Measurements from ENCODE around the gene DNAJA3. TPM values are rescaled to one million over a fixed set of nuclear protein-coding genes. Genes with fewer than 3 reads are reported as not detected.

DNAJA3 gene
- total RNA-seq, 2 donors from 2014 or later: 47.6 to 60.0 TPM

DNA sequence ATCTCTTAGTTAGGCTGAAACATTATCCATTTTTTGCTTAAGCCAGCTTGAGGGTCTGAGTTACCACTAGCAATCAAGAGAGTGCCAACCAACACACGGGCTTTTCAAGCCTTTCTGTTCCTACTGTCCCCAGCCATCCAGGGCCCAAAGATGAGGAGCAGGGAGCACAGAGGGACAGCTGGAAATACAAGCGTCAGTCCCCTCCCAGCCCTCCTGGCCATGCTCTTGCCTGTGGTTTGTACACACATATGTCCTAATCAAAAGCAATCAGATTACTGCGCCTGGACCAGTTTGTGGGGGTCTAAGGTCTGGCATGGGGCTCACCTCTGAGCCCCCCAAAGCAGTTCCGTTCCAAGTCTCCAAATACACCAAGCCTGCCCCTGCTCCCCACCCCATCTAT is 12.8 kb upstream of the DNAJA3 start:
- no peak for DNase-seq (ENCODE audit: low spot score)
- Histone ChIP-seq H3K9me3 (no peaks in the 10 kb centered on the region), H3K27ac (no peak overlapping the region), H3K27me3 (replicated peaks; ENCODE audit: insufficient read depth) (no peaks in the 10 kb centered on the region), H3K36me3 (no peaks in the 10 kb centered on the region), H3K4me3 (no peak overlapping the region), H3K4me1 (replicated peaks) (peaks cover 11% of the 10 kb centered on the region)
- 94% methylated on average over 4 of the region's 4 CpGs for WGBS
- intact Hi-C loops (cut with DNase I): no loop called here
- TF ChIP-seq POLR2AphosphoS5 (IDR thresholded peaks at IDR 0.05) (no peak), POLR2A (IDR thresholded peaks at IDR 0.05) (no peak)
- TF ChIP-seq, protein P1, sequence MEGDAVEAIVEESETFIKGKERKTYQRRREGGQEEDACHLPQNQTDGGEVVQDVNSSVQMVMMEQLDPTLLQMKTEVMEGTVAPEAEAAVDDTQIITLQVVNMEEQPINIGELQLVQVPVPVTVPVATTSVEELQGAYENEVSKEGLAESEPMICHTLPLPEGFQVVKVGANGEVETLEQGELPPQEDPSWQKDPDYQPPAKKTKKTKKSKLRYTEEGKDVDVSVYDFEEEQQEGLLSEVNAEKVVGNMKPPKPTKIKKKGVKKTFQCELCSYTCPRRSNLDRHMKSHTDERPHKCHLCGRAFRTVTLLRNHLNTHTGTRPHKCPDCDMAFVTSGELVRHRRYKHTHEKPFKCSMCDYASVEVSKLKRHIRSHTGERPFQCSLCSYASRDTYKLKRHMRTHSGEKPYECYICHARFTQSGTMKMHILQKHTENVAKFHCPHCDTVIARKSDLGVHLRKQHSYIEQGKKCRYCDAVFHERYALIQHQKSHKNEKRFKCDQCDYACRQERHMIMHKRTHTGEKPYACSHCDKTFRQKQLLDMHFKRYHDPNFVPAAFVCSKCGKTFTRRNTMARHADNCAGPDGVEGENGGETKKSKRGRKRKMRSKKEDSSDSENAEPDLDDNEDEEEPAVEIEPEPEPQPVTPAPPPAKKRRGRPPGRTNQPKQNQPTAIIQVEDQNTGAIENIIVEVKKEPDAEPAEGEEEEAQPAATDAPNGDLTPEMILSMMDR (IDR thresholded peaks at IDR 0.05): no peak

DNA sequence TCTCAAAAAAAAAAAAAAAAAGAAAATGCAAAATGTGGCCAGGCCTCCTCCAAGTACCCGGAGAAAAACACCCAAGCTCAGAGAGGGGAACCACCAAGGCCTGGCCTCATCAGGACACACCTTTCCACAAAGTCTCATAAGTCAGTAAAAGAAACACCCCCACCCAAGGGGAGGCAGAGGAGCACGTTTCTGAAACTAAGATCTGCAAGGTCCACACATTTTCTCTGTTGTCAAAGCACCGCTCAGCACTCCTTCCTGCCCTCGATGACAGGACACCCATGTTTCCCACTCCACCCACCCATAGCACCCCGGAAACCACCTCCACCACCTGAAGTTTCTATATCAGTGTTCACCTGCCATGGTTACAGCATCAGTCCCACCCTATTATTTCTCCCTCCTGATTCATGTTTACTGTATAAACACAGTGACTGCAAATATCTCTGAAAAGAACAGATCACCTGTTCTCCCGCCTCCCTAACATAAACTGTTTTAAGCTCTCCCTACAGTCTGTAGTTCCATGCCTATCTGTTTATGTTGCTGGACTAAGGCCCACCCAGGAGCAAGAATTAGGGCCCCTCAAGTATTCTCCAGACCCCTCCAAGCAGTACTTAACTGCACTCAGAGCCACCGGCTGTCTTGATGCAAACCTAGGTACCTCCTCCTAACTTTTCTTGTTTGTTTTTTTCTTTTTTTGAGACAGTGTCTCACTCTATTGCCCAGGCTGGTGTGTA is 11.3 kb upstream of the DNAJA3 start:
- Histone ChIP-seq H3K4me3 (no peak overlapping the region), H3K4me1 (replicated peaks) (peaks cover 11% of the 10 kb centered on the region), H3K27ac (no peak overlapping the region), H3K27me3 (replicated peaks; ENCODE audit: insufficient read depth) (no peaks in the 10 kb centered on the region), H3K9me3 (no peaks in the 10 kb centered on the region), H3K36me3 (no peaks in the 10 kb centered on the region)
- no peak for TF ChIP-seq POLR2A (IDR thresholded peaks at IDR 0.05)
- TF ChIP-seq, protein P1 (IDR thresholded peaks at IDR 0.05): no peak
- TF ChIP-seq POLR2AphosphoS5 (IDR thresholded peaks at IDR 0.05): no peak
- no peak for DNase-seq (ENCODE audit: low spot score)
- WGBS: 82% methylated on average over 7 of the region's 7 CpGs
- intact Hi-C loops (cut with DNase I): no loop called here

DNA sequence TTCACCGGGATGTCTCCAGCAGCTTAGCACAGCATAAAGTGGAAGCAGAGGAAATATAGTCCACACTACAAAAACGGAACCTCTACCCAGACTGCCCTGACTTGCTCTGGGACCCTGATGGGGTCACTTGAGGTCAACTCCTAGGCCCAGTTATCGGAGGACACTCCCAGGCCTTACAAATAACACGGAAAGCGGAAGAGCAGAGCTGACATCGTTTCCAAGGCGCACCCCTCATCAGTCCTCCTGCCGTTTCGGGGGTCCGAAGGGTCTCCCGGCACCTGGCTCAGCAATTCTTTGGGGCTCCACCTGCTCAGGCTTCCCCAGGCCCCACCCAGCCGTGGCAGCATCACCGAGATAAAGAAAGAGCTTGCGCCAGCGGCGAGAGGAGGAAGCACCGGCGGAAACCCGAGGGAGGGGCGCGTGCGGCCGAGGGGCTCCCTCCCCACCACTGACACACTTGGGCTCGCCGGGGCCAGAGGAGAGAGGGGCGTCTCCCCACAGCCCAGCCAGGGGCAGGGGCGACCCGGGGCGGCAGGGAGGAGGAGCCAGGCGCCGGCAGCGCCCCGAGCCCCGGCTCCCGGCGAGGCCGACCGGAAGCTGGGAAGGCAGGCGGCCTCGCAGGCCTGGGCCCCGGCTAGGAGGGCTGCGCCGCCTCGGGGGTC is 10.0 kb upstream of the DNAJA3 start:
- TF ChIP-seq POLR2A (IDR thresholded peaks at IDR 0.05): no peak
- TF ChIP-seq POLR2AphosphoS5 (IDR thresholded peaks at IDR 0.05): no peak
- TF ChIP-seq, protein P1 (IDR thresholded peaks at IDR 0.05): peak in 1 of 4 experiments; percentile 24
- peak; percentile 19 for DNase-seq (ENCODE audit: low spot score)
- H3K9me3 ChIP-seq: no peaks in the 10 kb centered on the region
- no peaks in the 10 kb centered on the region for H3K27me3 ChIP-seq (replicated peaks; ENCODE audit: insufficient read depth)
- no peaks in the 10 kb centered on the region for H3K36me3 ChIP-seq
- H3K27ac ChIP-seq: peak overlapping the region; percentile 43 to 55
- H3K4me3 ChIP-seq: peak overlapping the region; percentile 73 to 75
- WGBS: 9% methylated on average over 28 of the region's 44 CpGs
- peaks cover 11% of the 10 kb centered on the region for H3K4me1 ChIP-seq (replicated peaks)
- intact Hi-C loops (cut with DNase I): no loop called here

DNA sequence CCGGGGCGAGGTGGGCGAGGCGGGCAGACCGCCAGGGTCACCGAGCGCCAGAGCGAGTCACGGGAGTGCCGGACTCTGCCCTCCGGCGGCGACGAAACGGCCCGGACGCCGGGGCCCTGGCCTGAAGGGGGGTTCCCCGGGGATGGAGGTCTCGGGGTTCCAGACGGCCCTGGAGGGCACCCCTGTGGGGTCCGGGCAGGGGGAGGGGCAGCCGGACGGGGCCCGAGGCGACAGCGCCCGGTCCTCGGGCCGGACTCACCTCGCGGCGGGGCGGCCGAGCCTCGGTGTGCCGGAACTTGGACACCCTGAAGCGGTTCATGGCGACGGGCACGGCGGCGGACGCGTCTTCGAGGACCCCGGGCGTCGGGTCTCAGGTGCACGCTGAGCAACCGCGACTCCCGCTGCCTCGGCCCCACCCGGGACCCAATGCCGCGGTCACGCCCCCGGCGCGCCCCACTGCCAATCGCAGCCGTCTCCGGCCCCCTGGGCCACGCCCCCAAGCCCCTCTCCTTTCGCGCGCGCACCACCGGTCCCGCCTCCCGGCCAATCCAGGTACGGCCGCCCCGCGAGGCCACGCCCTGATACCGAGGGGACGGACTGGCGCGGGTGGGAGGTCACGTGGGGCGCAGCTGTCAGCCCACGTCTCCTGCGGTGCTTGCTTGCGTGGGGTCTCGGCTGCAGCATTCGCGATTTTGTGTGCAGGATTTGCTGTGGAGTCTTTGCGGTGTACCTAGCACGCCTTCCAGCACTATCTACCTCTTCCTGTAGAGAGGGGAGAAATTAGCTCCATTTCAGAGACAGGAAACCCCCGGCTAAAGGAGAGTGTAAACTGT is 9.3 kb upstream of the DNAJA3 start, which contains the start of gene CORO7:
CORO7 (minus strand) TSS at position 397 of the 833 bp plus-strand sequence; CDS start at position 319, 78 bp downstream.
- intact Hi-C loops (cut with DNase I): no loop called here
- Histone ChIP-seq H3K9me3 (no peaks in the 10 kb centered on the region), H3K27me3 (replicated peaks; ENCODE audit: insufficient read depth) (no peaks in the 10 kb centered on the region), H3K36me3 (no peaks in the 10 kb centered on the region), H3K4me3 (peak within 1 kb of the TSS; percentile 73 to 75), H3K27ac (peak within 1 kb of the TSS; percentile 43 to 55), H3K4me1 (replicated peaks) (peaks cover 5% of the 10 kb centered on the region)
- peak; percentile 96 for DNase-seq (ENCODE audit: low spot score)
- TF ChIP-seq, protein P1 (IDR thresholded peaks at IDR 0.05): peak in 2 of 4 experiments; percentile 54 to 56
- TF ChIP-seq POLR2AphosphoS5 (IDR thresholded peaks at IDR 0.05): peak; percentile 88
- TF ChIP-seq POLR2A (IDR thresholded peaks at IDR 0.05): peak; percentile 63
- under 1% methylated on average over 64 of the region's 92 CpGs for WGBS
